GM18858 (cell line): ENCODE data around the gene ANO2.
"Not testable (repeated sequence)": the region's sequence is repeated elsewhere in the genome, so short reads cannot be mapped to it uniquely, and the experiment has no call there.

Source experiments
- ATAC-seq: cut with Tn5 transposase; IDR thresholded peaks from one replicate; pipeline ENCODE4 v1.9.1; 2021; ENCODE audit not compliant: unreplicated experiment

The ANO2 gene

GRCh38 chr12:5560265-5560664 is 384.8 kb downstream of the ANO2 start:
- no peak for ATAC-seq

GRCh38 chr12:5557906-5558305 is 387.2 kb downstream of the ANO2 start:
- ATAC-seq, result no peak

DNA sequence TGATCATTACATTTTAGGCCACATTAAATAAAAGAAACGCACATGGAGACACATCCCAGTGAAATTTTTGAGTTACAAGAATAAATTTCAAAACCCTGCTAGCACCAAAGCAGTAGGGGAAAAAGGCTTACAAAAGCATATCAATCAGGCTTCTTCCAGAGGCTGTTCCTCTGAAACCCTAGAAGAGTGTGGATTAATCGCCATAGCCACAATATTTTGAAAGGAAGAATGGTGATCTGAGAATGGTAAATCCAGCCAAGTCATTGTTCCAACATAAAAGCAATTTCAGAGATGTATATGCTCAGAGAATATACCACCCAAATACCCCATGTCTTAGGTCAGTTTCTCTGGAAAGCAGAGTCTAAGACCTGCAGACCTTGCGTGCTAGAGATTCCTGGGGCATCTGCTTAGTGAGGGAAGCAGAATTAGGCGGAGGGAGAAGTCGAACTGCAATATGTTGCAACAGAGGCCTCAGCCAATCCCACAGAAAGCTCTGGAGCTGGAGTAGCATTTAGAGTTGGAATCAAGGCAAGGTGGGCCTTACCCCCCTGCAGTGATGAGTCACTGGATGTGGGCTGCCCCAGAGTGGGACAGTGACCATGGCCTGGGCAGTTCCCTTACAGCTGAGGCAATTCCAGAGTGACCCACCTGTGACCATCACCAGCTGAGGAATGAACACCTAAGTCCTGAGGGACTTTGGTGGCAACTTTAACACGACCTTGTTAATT is 387.9 kb downstream of the ANO2 start:
- ATAC-seq, result no peak

DNA sequence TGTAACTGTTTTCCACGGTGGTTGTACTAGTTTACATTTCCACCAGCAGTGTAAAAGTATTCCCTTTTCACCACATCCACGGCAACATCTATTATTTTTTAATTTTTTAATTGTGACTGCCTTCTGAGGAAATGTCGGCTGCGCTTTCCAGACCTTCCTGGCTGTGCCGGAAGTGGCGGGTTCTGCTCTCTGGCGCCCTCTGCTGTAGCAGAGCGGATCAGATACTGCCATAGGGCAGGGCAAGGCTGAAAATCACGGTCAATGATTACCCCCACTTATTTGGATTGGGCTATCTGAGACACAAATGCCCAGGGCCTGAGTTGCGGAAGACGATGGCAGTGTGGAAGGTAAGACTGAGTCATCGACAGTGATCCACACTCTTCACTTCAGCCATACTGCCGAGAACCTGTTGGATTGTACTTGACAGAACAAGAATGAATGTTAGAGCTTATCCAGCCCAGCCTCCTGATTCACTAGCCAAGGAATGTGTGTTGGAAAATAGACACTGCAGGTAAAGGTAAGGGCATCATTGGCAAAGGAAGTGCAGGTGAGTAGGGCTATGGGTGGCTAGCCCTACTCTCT is 388.9 kb downstream of the ANO2 start:
- ATAC-seq, result no peak

- no peak for ATAC-seq
Observed at GRCh38 chr12:5554711-5555110, 390.3 kb downstream of the ANO2 start.

GRCh38 chr12:5549011-5549410 is 396.0 kb downstream of the ANO2 start:
- ATAC-seq, result no peak

- ATAC-seq, result no peak
Observed at GRCh38 chr12:5548152-5548943, 396.7 kb downstream of the ANO2 start.

DNA sequence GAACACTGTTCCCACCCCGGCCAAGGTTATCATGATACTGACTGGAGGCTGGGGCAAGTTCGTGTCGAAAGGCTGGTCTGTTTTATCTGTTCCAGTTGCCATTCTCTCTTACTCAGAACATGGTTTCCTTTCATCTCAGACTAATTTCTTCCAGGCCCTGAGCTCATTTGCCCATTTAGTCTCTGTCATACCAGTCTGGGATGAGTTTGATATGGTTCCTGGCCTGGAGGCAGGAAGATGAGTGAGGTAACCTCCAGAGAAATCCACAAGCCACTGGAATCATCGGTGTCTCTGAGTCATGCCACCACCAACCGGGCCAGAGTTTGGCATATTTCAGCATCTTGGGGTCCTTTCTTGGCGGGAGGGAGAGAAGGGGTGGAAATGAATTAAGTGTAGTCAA is 398.4 kb downstream of the ANO2 start:
- ATAC-seq, result no peak

DNA sequence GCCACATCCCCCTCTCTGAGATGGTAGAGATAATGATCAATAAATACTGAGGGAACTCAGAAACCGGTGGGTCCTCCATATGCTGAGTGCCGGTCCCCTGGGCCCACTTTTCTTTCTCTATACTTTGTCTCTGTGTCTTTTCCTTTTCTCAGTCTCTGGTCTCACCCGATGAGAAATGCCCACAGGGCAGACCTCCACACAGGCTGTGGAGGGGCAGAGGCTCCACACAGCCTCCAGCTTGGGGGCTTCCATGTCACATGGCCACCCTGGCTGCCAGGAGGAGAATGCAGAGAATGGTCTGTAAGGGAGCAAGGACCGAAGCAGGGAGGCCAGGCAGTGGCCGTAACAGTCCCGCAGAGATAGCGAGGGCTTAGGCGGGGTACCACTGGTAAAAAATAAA is 407.3 kb downstream of the ANO2 start:
- ATAC-seq, result no peak

- not testable (repeated sequence) for ATAC-seq
Observed at GRCh38 chr12:5537026-5537615, 407.9 kb downstream of the ANO2 start.

DNA sequence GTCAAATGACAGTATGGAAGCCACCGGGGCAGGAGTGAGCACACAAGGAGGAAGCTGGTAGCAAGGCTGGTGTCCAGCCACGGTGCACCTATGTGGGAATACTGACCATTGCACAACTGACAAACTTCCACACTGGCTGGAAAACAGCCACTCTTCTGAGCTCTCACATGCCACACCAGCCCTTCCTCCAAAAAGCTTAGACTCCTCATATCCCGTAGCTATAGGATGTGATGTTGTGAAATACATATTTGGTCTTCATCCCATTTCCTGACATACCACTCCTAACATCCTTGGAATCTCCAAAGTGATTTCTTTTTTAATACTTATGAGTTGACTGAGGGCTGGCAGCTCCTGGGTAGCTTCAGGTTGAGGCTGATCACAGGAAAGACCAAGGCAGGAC is 409.5 kb downstream of the ANO2 start:
- ATAC-seq, result no peak

- ATAC-seq, result no peak
Observed at GRCh38 chr12:5534426-5535199, 410.4 kb downstream of the ANO2 start.

DNA sequence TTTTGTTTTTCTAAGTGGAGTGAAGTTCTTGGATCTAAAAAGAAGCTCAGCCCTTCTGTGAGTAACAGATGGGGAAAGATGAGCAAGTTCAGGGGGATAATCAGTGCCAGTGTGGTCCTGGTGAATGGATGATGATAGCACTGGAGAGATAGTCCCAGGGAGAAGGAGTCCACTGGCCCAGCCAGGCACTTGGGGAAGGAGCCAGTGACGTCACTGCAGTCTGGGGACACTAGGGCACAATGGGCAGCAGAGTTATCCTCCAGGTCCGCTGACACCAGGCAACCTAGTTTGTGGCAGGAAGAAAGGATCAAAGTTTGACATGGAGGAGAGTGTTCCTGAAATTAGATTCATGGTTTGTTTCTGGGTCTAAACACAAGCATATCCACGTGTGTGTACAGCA is 411.7 kb downstream of the ANO2 start:
- no peak for ATAC-seq

- no peak for ATAC-seq
Observed at GRCh38 chr12:5525783-5526367, 419.2 kb downstream of the ANO2 start.

DNA sequence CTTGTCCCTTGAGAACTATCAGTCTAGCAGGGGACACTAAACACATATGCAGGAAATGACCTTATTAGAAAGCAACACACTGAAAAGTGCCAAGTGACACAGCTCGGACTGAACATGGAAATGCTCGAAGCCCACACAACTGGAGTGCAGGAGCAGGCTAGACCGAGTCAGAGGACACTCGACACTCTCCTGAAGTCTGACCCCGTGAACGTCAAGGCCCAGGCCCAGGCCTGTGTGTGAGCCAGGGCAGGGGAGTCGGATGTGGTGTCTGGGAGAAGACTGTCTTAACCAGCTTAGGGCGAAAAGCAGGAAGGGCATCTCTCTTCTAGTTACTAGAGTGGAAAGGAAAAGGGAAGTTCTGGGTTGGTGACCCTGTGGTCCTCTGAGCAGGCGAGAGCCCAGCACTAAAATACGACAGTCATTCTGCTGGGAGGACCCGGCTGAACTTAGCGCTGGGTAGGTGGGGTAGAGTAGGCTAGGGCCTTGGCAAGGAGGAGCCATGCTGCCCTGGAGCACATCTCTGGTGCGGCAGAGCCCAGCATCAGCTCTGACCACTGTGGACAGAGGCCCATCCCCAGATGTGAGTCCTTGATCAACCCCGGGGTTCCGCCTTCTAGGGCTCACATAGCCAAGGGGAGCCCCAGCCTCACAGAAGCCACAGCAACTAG is 420.2 kb downstream of the ANO2 start:
- ATAC-seq, result no peak

GRCh38 chr12:5524116-5524768 is 420.8 kb downstream of the ANO2 start:
- ATAC-seq, result no peak

DNA sequence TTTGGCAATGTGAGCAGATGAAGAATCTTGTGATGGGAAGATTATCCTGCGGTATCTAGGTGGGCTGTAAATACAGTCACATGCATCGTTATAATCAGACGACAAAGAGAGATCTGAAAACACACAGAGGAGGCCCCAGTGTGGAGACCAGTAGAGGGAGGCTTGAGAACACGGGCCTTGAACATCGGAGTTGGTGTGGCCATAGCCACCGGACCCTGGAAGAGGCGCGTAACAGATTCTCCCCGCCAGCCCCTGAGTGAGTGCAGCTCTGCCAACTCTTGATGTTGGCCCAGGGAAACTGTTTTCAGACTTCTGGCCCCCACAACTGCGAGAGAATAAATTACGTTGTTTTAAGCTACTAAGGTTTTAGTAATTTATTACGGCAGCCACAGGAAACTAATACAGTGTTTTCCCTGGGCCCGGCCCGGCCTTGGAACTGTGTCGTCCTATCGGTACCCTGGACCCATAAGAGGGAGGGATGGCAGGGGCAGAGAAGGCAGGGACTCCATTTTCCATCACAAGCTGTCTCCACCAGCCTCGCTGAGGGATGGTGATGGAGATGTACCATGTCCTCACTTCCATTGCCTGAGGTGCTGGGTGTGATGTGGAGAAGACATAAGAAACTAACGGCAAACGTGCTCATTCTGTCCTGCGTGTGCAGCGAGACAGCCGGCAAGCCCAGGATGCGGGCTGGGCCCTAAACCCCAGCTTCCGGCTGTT is 421.5 kb downstream of the ANO2 start:
- ATAC-seq, result no peak

DNA sequence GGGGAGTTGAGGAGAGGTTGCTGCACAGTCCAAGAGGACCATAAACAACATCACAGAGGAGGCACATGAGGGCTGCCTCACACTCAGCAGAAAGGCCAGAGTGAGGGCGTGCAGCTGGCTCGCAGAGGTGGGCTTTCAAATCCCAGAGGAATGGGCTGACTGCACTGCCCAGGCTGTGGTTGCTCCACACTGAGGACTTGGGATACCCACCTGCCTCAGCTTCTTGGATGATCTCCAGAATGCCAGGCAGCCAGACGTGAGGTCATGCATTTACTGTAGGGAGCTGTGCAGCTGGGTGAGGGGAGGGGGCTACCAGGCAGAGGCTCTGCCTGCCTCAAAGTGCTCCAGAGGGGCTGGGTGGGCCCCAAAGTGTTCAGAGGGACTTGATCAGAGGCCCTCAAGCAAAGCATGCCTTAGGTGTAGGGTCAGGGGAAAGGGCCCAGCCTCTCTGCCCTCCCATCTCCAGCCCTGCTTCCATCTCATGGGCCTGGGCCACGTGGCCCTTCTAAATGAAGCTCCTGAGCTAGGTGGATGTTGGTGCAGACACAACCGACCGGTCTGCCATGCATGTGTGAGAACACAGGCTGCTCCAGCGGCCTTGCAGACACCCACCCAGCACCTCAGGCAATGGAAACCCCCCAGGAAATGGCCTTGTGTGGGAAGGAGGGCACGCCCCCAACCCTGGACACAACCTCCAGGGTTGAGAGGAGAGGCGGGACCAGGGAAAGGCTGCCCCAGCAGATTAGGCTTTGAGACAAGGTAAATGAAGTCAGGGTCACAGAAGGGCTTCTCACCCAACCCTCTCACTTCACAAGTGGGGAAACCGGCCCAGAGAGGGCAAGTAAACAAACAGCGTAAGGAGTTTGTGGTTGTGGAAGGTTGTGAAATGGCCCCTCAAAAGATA is 422.4 kb downstream of the ANO2 start:
- no peak for ATAC-seq
